SH-SY5Y (cell line): ENCODE results near the gene BRWD1.

Experiments
- GATA2 ChIP-seq: IDR thresholded peaks from 2 replicates; pipeline ENCODE4 v1.6.1; 2011; ENCODE audit warnings: mild to moderate bottlenecking, low read depth, low read length
- GATA3 ChIP-seq: IDR thresholded peaks from 2 replicates; pipeline ENCODE4 v1.6.1; 2011; ENCODE audit warnings: low read depth, mild to moderate bottlenecking, low read length, moderate library complexity

DNA sequence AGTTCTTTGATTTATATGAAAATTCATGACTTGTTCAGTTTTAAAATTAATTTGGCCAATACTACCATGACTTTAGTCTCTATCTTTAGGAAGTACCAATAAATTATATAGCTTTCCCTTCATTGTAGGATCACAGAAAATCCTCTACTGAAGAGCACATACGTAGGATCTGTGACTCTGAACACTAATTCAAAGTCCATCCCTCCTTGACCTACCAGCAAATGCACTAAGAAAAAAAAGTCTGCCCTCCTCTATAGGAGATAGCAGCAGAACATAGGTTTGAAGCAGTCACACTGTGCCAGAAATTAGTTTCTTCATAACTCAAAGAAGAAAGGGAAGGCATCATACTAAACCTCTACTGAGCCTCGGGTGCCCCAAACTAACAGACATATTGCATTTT, 16.5 kb downstream of the BRWD1 start:
- TF ChIP-seq GATA2 (no peak), GATA3 (no peak)
